Measurements from ENCODE around the gene PDILT. TPM values are rescaled to one million over a fixed set of nuclear protein-coding genes. Genes with fewer than 3 reads are reported as not detected.
A peak's percentile ranks its signal among the peaks of the same experiment; 100 is the strongest.

PDILT gene
- total RNA-seq, 1 experiment from 2014 or later = not detected

DNA sequence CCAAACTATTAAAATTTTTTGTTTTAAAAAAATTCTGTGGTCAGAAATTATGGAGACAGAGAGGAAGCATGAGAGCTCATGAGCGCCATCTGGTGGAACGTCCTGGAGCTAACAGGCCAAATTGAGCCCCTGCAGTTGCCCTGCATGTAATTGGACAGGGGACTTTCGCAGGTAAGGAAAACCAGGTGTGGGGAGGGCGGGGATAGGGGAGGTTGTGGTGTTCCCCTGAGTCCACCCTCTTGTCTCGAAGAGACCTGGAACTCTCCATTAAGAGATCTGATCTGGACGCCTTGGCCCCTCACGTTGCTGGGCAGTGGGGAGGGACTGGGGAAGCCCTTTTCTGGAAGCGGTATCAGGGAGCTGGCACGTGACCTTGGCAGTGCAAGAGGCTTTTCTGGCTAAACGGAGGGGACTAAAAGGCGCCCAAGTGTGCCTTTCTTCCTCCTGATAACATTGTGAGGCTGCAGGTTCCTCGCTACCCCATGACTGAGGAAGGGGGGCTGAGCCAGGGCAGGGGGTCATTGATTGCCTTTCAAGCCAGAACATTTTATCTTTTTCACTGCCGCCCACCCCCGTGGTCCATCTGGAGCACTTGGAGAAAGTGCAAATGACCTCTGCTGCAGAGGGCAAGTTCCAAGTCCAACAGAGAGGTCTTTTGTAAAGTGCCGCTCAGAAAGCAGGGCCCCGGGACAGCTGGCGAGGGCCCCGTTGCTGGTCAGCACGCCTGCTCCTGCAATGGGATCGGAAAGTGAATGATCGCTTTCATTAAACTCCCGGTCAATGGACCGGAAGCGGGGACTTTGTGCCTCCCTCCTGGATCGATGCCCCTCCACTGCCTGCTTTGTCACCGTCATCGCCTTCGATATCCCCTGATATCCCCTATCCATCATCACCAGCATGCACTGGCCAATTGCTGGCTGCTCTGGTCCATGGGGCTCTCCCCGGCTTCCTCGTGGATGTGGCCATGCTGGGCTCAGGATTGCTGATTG lies 18.4 kb downstream of the PDILT start (continued):
- TF ChIP-seq, protein P1, sequence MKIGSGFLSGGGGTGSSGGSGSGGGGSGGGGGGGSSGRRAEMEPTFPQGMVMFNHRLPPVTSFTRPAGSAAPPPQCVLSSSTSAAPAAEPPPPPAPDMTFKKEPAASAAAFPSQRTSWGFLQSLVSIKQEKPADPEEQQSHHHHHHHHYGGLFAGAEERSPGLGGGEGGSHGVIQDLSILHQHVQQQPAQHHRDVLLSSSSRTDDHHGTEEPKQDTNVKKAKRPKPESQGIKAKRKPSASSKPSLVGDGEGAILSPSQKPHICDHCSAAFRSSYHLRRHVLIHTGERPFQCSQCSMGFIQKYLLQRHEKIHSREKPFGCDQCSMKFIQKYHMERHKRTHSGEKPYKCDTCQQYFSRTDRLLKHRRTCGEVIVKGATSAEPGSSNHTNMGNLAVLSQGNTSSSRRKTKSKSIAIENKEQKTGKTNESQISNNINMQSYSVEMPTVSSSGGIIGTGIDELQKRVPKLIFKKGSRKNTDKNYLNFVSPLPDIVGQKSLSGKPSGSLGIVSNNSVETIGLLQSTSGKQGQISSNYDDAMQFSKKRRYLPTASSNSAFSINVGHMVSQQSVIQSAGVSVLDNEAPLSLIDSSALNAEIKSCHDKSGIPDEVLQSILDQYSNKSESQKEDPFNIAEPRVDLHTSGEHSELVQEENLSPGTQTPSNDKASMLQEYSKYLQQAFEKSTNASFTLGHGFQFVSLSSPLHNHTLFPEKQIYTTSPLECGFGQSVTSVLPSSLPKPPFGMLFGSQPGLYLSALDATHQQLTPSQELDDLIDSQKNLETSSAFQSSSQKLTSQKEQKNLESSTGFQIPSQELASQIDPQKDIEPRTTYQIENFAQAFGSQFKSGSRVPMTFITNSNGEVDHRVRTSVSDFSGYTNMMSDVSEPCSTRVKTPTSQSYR (CRISPR knock-in tag; IDR thresholded peaks at IDR 0.05) = no peak
- TF ChIP-seq, protein P2, sequence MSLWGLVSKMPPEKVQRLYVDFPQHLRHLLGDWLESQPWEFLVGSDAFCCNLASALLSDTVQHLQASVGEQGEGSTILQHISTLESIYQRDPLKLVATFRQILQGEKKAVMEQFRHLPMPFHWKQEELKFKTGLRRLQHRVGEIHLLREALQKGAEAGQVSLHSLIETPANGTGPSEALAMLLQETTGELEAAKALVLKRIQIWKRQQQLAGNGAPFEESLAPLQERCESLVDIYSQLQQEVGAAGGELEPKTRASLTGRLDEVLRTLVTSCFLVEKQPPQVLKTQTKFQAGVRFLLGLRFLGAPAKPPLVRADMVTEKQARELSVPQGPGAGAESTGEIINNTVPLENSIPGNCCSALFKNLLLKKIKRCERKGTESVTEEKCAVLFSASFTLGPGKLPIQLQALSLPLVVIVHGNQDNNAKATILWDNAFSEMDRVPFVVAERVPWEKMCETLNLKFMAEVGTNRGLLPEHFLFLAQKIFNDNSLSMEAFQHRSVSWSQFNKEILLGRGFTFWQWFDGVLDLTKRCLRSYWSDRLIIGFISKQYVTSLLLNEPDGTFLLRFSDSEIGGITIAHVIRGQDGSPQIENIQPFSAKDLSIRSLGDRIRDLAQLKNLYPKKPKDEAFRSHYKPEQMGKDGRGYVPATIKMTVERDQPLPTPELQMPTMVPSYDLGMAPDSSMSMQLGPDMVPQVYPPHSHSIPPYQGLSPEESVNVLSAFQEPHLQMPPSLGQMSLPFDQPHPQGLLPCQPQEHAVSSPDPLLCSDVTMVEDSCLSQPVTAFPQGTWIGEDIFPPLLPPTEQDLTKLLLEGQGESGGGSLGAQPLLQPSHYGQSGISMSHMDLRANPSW (CRISPR knock-in tag; conservative IDR thresholded peaks at IDR 0.05; ENCODE audit: low read depth) = no peak
- TF ChIP-seq USF2 (CRISPR knock-in tag; IDR thresholded peaks at IDR 0.05) (peak; percentile 87), FOXJ3 (CRISPR knock-in tag; IDR thresholded peaks at IDR 0.05; ENCODE audit: borderline replicate concordance) (no peak), TP53 (CRISPR knock-in tag; IDR thresholded peaks at IDR 0.05) (no peak)

DNA sequence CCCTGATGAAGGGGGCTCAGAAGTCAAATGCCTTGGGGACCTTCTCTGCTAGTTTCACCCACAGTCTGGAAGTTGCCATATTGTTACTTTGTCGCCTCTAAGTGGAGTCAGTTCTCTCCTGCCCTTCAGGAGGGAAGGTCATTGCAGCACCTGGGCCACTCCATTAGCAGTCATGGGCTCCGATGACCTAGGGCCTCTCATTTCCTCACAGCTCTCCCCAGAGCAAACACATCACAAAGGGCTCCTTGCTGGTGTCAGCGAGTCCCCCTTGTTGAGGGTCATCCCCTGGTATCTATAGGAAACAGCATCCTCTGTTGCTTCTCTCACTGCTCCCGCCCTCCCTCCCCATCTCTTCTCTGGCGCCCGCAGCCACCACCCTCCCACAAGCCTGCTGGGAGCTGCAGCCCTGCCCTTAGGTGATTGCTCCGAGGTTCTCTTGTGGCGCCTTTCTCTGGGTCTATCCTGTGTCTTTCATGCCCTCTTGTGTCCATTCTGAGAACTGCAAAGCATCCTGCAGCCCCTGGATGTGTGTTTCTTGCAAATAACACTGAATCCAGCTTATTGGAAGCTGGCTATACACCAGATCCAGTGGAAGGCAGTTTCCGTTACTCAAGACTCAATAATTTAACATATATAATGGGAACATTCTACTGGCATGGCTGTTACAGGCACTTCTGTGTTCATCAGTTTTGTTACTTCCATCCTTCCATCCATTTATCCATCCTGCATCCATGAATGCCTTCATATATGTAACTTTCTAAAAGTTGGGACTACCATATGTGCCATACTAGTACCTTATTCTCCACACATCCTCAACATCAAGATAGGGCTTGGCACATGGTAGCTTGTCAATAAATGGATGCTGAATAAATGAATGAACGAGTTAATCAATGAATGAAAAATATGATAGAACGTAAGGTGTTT lies 21.2 kb downstream of the PDILT start:
- Mint-ChIP-seq H3K4me1 (peaks cover 9% of the 10 kb centered on the region), H3K4me3 (no peak overlapping the region), H3K27me3 (ENCODE audit: low read depth) (no peaks in the 10 kb centered on the region), H3K9me3 (no peaks in the 10 kb centered on the region), H3K27ac (no peak overlapping the region), H3K36me3 (no peaks in the 10 kb centered on the region)
- peak; percentile 80 for DNase-seq (ENCODE audit: low spot score)
- POLR2A ChIA-PET = interaction anchor here (1.6 kb wide), 1 partner anchor 83 kb away, joined by 3 read pairs; no protein-coding TSS in a partner anchor
- CTCF ChIA-PET = interaction anchor here (0.7 to 4.1 kb wide), 28 partner anchors 10 to 800 kb away, joined by 3 to 159 read pairs (median 4); no protein-coding TSS in a partner anchor
- peak; percentile 96 for ATAC-seq
- peak; percentile 62 for TF ChIP-seq CTCF (IDR thresholded peaks at IDR 0.05)
- TF ChIP-seq, protein P2 (CRISPR knock-in tag; conservative IDR thresholded peaks at IDR 0.05; ENCODE audit: low read depth) = no peak
